ENCODE results near the gene CYP2S1.
A peak's percentile ranks its signal among the peaks of the same experiment; 100 is the strongest.

The CYP2S1 gene

DNA sequence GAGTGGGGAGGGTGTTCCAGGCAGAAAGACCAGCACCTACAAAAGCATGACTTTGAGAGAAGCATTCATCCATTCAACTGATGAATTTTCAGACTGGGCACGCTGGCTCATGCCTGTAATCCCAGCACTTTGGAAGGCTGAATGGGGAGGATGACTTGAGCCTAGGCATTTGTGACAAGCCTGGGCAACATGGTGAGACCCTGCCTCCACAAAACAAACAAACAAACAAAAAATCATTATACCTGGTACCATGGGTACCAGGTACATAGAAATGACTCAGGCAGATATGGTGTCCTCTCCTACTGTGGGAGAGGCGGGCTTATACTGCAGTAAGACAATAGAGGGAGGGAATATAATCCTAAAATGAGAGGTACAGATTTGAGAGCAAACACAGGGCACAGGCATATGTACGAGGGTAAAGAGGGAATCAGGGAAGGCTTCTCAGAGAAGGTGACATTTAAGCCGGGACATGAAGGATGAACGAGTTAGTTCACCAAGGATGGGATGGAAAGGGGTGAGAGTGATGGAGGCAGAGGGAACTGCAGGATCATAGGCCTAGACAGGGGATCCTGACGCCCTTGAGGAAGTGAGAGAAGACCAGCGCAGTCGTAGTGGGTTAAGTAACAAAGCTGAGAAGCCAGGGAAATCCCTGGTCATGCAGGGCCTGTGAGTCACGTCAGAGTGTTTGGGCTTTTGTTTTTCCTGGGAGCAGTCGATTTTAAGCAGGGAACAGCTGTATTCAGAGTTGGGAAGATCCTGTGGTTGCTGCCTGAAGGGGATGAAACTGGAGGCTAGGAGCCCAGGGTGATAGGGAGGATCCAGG, 2.9 kb downstream of the CYP2S1 start:
- DNase-seq, result no peak

DNA sequence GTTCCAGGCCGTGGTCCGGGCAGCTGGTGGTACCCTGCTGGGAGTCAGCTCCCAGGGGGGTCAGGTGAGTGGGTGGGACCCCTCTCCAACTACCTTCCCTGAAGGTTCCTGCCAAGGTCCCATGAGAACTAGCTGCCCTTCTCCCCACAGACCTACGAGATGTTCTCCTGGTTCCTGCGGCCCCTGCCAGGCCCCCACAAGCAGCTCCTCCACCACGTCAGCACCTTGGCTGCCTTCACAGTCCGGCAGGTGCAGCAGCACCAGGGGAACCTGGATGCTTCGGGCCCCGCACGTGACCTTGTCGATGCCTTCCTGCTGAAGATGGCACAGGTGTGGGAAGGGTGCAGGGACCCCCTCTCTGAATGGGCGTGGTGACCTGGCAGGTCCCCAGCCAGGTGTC, 5.5 kb downstream of the CYP2S1 start:
- no peak for DNase-seq

GRCh38 chr19:41203371-41203770, 10.4 kb downstream of the CYP2S1 start:
- no peak for DNase-seq

- peak; percentile 32 for DNase-seq
These were observed 11.3 kb downstream of the CYP2S1 start for GRCh38 chr19:41204338-41204737.

- no peak for DNase-seq
These were observed 13.0 kb downstream of the CYP2S1 start for GRCh38 chr19:41205995-41206394.

DNA sequence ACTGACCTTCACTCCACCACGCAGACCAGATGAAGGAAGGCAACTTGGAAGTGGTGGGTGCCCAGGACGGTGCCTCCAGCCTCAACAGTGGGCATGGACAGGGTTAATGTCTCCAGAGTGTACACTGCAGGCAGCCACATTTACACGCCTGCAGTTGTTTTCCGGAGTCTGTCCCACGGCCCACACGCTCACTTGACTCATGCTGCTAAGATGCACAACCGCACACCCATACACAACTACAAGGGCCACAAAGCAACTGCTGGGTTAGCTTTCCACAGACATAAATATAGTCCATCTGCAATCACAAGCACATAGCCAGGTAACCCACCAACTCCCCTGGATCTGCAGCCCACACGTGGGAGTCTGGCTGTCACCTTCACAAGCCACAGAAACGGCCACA, 13.4 kb downstream of the CYP2S1 start:
- no peak for DNase-seq

DNA sequence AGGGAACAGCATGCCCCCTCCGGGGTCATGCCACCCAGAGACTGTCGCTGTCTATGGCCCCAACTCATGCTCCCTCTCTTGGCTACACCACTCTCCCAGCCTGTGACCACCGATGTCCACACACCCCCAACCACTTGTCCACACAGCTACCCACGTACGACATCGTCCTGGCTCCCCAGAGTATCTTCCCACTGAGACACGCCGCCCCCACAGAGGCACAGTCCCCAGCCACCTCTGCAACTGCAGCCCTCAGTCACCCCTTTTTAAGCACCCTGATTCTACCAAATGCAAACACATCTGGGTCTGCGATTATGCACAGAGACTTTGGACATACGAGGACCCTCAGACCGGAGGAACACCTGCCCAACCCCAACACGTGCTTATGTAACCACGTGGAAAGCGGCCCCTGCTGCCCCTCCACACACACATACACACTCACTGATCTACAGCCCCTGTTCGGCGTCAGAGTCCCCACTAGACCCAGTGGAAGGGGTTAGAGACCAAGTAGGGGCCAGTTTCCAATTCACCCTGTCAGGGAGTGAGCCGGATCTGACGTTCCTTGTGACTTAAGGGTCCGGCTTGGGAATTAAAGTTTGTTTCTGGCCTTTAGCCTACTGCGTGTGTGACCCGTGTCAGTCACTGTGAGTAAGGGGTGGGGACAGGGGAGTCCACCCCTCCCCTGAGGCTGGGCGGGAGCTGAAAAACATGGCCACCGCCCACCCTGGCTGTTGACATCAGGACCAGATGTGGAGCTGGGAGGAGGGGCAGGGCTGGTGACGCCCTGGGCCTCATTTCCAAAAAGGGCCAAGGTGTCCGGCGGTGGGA, 14.1 kb downstream of the CYP2S1 start:
- DNase-seq, result no peak

GRCh38 chr19:41214161-41214560, 21.1 kb downstream of the CYP2S1 start:
- no peak for DNase-seq

DNA sequence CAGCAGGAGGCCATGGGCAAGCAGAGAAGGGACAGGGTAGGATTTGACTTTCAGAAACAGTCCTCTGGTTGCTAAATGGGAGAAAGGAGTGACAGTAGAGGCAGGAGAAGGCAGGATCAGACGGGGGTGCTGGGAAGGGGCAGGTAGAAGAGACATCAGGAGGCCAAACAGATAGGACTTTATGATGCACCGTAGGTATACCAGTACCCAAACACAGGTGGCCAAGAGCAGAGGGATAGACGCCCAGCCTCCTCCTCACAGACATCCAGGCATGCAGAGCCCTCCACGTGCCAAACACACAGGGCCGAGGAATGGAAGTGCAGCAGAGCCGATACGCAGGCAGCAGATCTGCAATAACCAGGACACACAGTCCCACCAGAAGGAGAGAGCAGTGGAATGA, 24.7 kb downstream of the CYP2S1 start:
- DNase-seq, result no peak

DNA sequence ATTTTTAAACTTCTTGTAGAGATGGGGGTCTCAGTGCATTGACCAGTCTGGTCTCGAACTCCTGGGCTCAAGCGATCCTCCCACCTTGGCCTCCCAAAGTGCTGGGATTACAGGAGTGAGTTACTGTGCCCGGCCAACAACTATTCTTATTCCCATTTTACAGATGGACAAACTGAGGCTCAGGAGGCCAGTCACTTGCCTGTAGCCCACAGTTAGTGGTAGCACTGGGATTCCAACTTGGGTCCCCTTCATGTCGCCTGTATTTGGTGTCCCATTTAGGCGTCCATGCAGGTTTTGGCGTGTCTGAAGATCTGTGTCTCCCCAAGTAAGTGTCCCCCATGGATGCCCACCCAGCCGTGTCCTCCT, 25.2 kb downstream of the CYP2S1 start:
- DNase-seq, result no peak

GRCh38 chr19:41218615-41219507, 25.8 kb downstream of the CYP2S1 start, which contains the start of gene AXL:
TSS of gene AXL (plus strand) at chr19:41219223. CDS start at chr19:41219393, 170 bp downstream.
- DNase-seq, result no peak

DNA sequence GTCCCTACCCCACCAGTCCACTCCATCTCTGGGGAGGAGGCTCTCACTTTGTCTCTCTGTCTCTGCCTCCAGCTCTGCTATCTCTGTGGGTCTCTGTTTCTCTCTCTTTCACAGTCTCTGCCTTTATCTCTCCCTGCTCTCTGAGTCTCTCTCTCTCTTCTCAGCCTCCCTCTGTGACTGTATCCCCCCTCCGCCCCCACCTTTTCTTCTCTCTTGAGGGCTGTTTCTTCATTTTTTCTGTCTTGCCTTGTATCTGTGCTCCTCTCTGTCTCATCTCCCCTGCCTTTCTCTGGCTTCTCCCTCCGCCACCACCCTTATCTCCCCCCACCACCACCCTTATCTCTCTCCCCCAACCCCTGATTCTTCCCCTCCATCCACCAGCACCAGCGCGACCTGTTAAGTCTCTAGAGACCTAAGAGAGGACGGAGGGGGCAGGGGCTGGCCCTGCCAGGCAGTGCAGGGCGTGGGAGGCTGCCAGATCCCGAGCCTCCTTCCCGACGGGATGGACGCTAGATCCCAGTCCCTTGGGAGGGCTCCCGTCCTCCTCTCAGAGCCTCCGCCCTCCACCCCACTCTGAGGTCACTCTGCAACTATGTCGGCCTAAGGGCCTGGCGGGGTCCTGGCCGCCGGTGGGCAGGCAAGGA, 27.0 kb downstream of the CYP2S1 start:
- no peak for DNase-seq

- DNase-seq, result no peak
These were observed 27.8 kb downstream of the CYP2S1 start for GRCh38 chr19:41220811-41221210.

GRCh38 chr19:41221514-41222205, 28.6 kb downstream of the CYP2S1 start:
- no peak for DNase-seq

- DNase-seq, result no peak
These were observed 29.2 kb downstream of the CYP2S1 start for GRCh38 chr19:41222240-41222639.

DNA sequence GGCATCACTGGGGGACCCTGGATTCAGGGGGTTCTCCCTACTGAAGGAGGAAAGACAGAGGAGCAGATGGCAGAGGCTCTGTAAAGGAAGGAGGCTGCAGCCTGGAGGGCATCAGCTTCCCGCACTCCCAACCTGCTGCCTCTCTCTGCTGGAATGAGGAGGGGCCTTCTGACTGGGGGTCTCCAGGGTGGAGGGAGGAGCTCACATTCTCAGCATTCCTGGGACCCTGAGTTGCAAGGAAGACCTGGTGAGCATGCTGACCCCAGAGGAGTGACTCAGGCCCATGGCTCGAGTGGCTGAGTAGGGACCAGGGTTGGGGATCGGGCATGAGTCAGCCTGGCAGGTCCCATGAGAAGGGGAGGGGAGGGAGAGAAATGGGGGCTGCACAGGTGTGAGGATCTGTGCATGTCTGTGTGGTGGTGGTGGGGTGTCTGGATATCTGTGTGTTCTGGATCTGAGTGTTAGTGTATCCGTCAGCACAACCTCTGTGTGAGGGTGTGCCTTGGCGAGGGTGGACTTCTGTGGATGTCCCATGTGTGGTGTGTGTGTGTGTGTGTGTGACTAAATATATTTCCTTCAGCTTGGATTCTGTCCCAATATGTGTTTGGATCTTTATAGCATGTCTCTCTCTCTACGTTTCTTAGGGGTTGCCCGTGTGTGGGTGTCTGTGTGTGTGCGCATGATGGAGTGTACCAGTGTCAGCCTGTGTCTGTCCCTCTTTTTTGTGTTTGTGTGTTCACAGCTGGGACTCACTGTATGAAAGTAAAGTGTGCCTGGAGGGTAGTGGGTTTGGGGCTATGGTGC, 30.6 kb downstream of the CYP2S1 start:
- no peak for DNase-seq

- DNase-seq, result no peak
These were observed 31.6 kb downstream of the CYP2S1 start for GRCh38 chr19:41224632-41225031.

- DNase-seq, result no peak
These were observed 32.4 kb downstream of the CYP2S1 start for GRCh38 chr19:41225238-41226052.

- no peak for DNase-seq
These were observed 33.2 kb downstream of the CYP2S1 start for GRCh38 chr19:41226053-41226873.
